PFSK-1 (cell line): ENCODE results near the gene PSMB2.

Source experiments
- FOXP2 ChIP-seq: optimal IDR thresholded peaks from 2 replicates; pipeline ENCODE3; 2011; ENCODE audit warnings: borderline replicate concordance, control low read depth, inconsistent platforms; ENCODE audit not compliant: insufficient read depth; ENCODE audit errors: extremely low read length, extremely low read depth
- POLR2AphosphoS5 ChIP-seq: IDR thresholded peaks from 2 replicates; pipeline ENCODE4 v1.6.1; 2012; ENCODE audit warnings: low read depth, mild to moderate bottlenecking, control low read depth, low read length, moderate library complexity
- SIN3A ChIP-seq: IDR thresholded peaks from 2 replicates; pipeline ENCODE4 v1.6.1; 2012; ENCODE audit warnings: mild to moderate bottlenecking, low read length, moderate library complexity, borderline replicate concordance; ENCODE audit not compliant: insufficient read depth
- TAF1 ChIP-seq: IDR thresholded peaks from 2 replicates; pipeline ENCODE4 v1.6.1; 2012; ENCODE audit warnings: low read length, control low read depth, borderline replicate concordance; ENCODE audit not compliant: insufficient read depth
- TF ChIP-seq, protein P1 (sequence below), 2 experiments: IDR thresholded peaks; 2 replicates each; pipeline versions ENCODE4 v1.6.1 to v1.8.0; 2011 to 2012; ENCODE audit warnings: low read depth in 2 of 2, low read length in 2 of 2, control low read depth in 1 of 2, inconsistent platforms in 1 of 2, mild to moderate bottlenecking in 1 of 2, moderate library complexity in 1 of 2; ENCODE audit not compliant: insufficient read depth in 1 of 2

PSMB2 gene

DNA sequence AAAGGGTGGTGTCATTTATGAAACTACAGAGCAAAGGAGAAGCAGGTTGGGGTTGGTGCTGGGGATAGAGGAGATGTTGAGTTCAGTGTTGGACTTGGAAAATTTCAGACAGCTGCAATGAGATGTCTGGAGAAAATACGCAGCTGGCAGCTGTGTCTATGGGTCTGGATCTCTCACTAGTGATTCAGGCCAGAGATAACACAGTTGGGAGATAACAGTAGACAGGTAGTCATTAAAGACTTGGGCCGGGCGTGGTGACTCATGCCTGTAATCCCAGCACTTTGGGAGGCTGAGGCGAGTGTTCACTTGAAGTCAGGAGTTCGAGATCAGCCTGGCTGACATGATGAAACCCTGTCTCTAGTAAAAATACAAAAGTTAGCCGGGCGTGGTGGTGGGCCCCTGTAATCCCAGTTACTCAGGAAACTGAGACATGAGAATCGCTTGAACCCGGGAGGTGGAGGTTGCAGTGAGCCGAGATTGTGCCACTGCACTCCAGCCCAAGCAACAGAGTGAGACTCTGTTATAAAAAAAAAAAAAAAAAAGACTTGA is 70.7 kb downstream of the PSMB2 start:
- TF ChIP-seq SIN3A (no peak), POLR2AphosphoS5 (no peak), FOXP2 (no peak), TAF1 (no peak)
- TF ChIP-seq, protein P1, sequence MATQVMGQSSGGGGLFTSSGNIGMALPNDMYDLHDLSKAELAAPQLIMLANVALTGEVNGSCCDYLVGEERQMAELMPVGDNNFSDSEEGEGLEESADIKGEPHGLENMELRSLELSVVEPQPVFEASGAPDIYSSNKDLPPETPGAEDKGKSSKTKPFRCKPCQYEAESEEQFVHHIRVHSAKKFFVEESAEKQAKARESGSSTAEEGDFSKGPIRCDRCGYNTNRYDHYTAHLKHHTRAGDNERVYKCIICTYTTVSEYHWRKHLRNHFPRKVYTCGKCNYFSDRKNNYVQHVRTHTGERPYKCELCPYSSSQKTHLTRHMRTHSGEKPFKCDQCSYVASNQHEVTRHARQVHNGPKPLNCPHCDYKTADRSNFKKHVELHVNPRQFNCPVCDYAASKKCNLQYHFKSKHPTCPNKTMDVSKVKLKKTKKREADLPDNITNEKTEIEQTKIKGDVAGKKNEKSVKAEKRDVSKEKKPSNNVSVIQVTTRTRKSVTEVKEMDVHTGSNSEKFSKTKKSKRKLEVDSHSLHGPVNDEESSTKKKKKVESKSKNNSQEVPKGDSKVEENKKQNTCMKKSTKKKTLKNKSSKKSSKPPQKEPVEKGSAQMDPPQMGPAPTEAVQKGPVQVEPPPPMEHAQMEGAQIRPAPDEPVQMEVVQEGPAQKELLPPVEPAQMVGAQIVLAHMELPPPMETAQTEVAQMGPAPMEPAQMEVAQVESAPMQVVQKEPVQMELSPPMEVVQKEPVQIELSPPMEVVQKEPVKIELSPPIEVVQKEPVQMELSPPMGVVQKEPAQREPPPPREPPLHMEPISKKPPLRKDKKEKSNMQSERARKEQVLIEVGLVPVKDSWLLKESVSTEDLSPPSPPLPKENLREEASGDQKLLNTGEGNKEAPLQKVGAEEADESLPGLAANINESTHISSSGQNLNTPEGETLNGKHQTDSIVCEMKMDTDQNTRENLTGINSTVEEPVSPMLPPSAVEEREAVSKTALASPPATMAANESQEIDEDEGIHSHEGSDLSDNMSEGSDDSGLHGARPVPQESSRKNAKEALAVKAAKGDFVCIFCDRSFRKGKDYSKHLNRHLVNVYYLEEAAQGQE (IDR thresholded peaks at IDR 0.05; ENCODE audit: insufficient read depth in 1 of 2, low read depth in 2 of 2, low read length in 2 of 2), result no peak

DNA sequence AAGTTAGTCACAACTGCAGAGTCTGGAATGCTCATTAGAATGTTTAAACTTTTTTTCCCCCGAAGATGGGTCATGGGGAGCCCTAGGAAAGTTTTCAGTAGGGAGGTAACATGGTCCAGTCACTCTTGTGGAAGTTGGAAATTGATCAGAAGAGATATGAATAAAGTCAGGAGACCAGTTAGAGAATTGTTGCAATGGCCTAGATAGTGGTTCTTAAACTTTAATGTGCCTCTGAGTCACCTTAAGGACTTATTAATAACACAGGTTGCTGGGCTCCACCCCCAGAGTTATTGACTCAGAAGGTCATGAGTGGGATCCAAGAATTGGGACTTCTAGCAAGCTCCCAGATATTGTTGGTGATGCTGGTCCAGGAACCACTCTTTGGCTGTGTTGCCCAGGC is 71.4 kb downstream of the PSMB2 start:
- TF ChIP-seq, protein P1 (IDR thresholded peaks at IDR 0.05; ENCODE audit: insufficient read depth in 1 of 2, low read depth in 2 of 2, low read length in 2 of 2), result no peak
- TF ChIP-seq SIN3A (no peak), POLR2AphosphoS5 (no peak), FOXP2 (no peak), TAF1 (no peak)

DNA sequence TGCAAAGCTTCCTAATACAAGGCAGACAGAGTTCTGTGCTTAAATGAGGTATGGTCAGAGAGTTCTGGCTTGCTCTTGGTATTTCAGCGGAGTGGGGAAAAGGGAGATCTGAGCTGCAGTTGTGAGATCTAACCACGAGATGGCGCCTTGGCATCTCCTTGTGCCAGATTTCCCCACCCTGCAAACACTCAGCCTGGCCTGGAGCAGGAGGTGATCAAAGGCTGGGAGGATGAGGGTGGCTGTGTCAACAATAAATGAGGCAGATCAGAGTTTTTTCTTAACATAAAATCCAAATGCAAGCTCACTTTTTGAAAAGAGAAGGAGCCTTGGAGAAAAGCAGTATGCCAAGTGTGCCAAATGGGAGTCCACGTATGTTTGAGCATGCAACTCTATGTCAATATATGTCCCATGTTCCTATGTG is 72.3 kb downstream of the PSMB2 start:
- TF ChIP-seq TAF1, result no peak
- TF ChIP-seq, protein P1 (IDR thresholded peaks at IDR 0.05; ENCODE audit: insufficient read depth in 1 of 2, low read depth in 2 of 2, low read length in 2 of 2), result no peak
- no peak for TF ChIP-seq FOXP2
- no peak for TF ChIP-seq SIN3A
- TF ChIP-seq POLR2AphosphoS5, result no peak

DNA sequence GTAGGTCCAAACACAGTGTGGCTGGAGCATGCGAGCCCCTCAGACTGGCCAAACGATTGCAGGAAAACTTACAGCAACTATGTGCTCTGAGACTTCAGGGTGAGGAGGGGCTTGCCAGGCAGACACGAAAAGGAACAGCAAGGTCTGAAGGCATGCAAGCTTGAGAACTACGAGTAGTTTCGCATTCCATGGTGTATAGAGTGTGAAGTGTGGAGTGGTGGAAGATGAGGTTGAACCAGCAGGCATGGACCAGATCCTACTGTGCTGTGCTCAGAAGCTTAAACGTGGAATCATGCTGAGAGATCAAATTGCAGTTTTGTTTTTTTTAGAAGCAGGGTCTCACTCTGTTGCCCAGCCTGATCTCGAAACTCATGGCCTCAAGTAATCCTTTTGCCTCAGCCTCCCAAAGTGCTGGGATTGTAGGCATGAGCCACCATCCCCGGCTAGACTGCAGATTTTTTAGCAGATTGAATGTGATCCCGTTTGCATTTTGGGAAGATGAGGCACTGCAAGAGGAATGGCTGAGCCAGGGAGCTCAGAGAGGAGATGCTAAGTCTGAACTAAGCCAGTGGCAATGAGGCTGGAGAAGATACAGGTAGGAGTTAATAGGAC is 73.3 kb downstream of the PSMB2 start:
- TF ChIP-seq FOXP2, result no peak
- TF ChIP-seq POLR2AphosphoS5, result no peak
- TF ChIP-seq, protein P1 (IDR thresholded peaks at IDR 0.05; ENCODE audit: insufficient read depth in 1 of 2, low read depth in 2 of 2, low read length in 2 of 2), result no peak
- no peak for TF ChIP-seq SIN3A
- no peak for TF ChIP-seq TAF1

DNA sequence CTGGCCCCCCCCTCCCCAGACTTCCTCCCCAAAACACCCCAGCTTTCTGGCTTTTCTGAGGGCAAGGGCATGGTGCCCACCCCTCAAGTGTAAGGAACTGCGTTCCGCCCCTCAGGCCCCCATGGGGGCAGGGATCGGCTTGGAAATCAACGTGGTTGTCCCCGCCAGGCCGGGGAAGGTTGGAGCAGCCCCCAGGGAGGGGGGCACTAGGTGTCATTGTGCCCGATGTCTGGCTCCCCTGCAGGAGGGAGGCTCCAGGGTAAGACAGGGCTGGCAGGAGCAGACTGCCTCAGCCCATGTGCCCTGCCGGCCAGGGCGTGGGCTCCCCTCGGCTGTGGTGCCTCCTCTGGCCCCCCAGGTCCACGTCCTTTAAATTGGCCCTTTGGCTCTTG is 75.6 kb downstream of the PSMB2 start:
- TF ChIP-seq FOXP2 (no peak), POLR2AphosphoS5 (no peak), SIN3A (no peak), TAF1 (no peak)
- TF ChIP-seq, protein P1 (IDR thresholded peaks at IDR 0.05; ENCODE audit: insufficient read depth in 1 of 2, low read depth in 2 of 2, low read length in 2 of 2), result no peak
